VCaP (cell line): Measurements from ENCODE around the gene CEP70.
"Not testable (repeated sequence)": the region's sequence is repeated elsewhere in the genome, so short reads cannot be mapped to it uniquely, and the experiment has no call there.

ENCODE experiments used
- H3K27ac ChIP-seq: fragments of 450-650 bp; 2 replicates; pipeline ENCODE4 v1.5.1; 2017
- CTCF ChIP-seq: fragments of 450-650 bp; conservative IDR thresholded peaks from 2 replicates; pipeline ENCODE4 v1.5.1; 2017; ENCODE audit warnings: mild to moderate bottlenecking, moderate library complexity

Gene CEP70

GRCh38 chr3:138458774-138459499 is 135.1 kb downstream of the CEP70 start:
- TF ChIP-seq CTCF, result no peak
- H3K27ac ChIP-seq, result no peak overlapping the region

- H3K27ac ChIP-seq, result no peak overlapping the region
- TF ChIP-seq CTCF, result no peak
Measured at GRCh38 chr3:138457863-138458735, 136.0 kb downstream of the CEP70 start.

- no peak for TF ChIP-seq CTCF
- no peak overlapping the region for H3K27ac ChIP-seq
Measured at GRCh38 chr3:138456961-138457862, 136.8 kb downstream of the CEP70 start.

GRCh38 chr3:138455801-138456716 is 138.0 kb downstream of the CEP70 start:
- no peak overlapping the region for H3K27ac ChIP-seq
- no peak for TF ChIP-seq CTCF

- H3K27ac ChIP-seq, result not testable (repeated sequence)
Measured at GRCh38 chr3:138453940-138454339, 140.1 kb downstream of the CEP70 start.

GRCh38 chr3:138452436-138452835 is 141.6 kb downstream of the CEP70 start:
- no peak overlapping the region for H3K27ac ChIP-seq
- TF ChIP-seq CTCF, result no peak

- no peak for TF ChIP-seq CTCF
Measured at GRCh38 chr3:138451595-138452162, 142.4 kb downstream of the CEP70 start.

More at GRCh38 chr3:138451595-138452162, 142.4 kb downstream of the CEP70 start:
- H3K27ac ChIP-seq, result no peak overlapping the region
